Vagina (tissue), 2 donors: ENCODE measurements around the gene DDX27.

Experiments
- CTCF ChIP-seq, 3 experiments: fragments of 450-650 bp in 2 of 3; fragments of 200-600 bp in 1 of 3; sonication (generic) in 1 of 3; IDR thresholded peaks; one replicate each; pipeline ENCODE4 v1.5.1; 2017 to 2019; ENCODE audit warnings: antibody characterized with exemption in 3 of 3, mild to moderate bottlenecking in 2 of 3, moderate library complexity in 2 of 3
- POLR2A ChIP-seq, 2 donors: fragments of 450-650 bp; IDR thresholded peaks; one replicate each; pipeline ENCODE4 v1.6.1; 2017; ENCODE audit warnings: antibody characterized with exemption in 2 of 2, mild to moderate bottlenecking in 2 of 2, moderate library complexity in 2 of 2

- TF ChIP-seq CTCF (IDR thresholded peaks at IDR 0.05): no peak
- TF ChIP-seq POLR2A (IDR thresholded peaks at IDR 0.05): no peak
Observed at GRCh38 chr20:49231471-49231870, 12.3 kb downstream of the DDX27 start.
